Neutrophil (primary cell): Measurements from ENCODE around the gene GNB3.
A peak's percentile ranks its signal among the peaks of the same experiment; 100 is the strongest.
"Not testable (repeated sequence)": the region's sequence is repeated elsewhere in the genome, so short reads cannot be mapped to it uniquely, and the experiment has no call there.

Source experiments
- H3K27ac ChIP-seq: fragments of 200-600 bp; sonication (generic); 2 replicates; pipeline ENCODE4 v1.5.1; 2016; ENCODE audit warnings: mild to moderate bottlenecking, moderate library complexity
- H3K27me3 ChIP-seq: fragments of 200-600 bp; sonication (generic); 2 replicates; pipeline ENCODE4 v1.6.0; 2016; ENCODE audit warnings: mild to moderate bottlenecking
- H3K36me3 ChIP-seq: fragments of 200-600 bp; sonication (generic); 2 replicates; pipeline ENCODE4 v1.5.1; 2017
- H3K4me1 ChIP-seq, 2 experiments: fragments of 200-600 bp in 1 of 2; sonication (generic) in 1 of 2; 1 replicate in 1 of 2; 2 replicates in 1 of 2; pipeline versions ENCODE4 v1.5.1 to v1.6.1; 2013 to 2016; ENCODE audit warnings: low read depth in 1 of 2, low read length in 1 of 2, mild to moderate bottlenecking in 1 of 2, moderate library complexity in 1 of 2; ENCODE audit not compliant: control insufficient read depth in 1 of 2, insufficient read depth in 1 of 2
- H3K4me3 ChIP-seq, 2 experiments: fragments of 200-600 bp in 1 of 2; sonication (generic) in 1 of 2; 1 replicate in 1 of 2; 2 replicates in 1 of 2; pipeline ENCODE4 v1.5.1; 2013 to 2016; ENCODE audit warnings: low read depth in 1 of 2, low read length in 1 of 2, mild to moderate bottlenecking in 1 of 2, moderate library complexity in 1 of 2
- H3K9me3 ChIP-seq: fragments of 200-600 bp; sonication (generic); 2 replicates; pipeline ENCODE4 v1.5.1; 2016
- TF ChIP-seq, protein P1 (sequence below): fragments of 200-600 bp; sonication (generic); IDR thresholded peaks from 2 replicates; pipeline ENCODE4 v1.5.1; 2016; ENCODE audit warnings: antibody characterized with exemption

Gene GNB3

DNA sequence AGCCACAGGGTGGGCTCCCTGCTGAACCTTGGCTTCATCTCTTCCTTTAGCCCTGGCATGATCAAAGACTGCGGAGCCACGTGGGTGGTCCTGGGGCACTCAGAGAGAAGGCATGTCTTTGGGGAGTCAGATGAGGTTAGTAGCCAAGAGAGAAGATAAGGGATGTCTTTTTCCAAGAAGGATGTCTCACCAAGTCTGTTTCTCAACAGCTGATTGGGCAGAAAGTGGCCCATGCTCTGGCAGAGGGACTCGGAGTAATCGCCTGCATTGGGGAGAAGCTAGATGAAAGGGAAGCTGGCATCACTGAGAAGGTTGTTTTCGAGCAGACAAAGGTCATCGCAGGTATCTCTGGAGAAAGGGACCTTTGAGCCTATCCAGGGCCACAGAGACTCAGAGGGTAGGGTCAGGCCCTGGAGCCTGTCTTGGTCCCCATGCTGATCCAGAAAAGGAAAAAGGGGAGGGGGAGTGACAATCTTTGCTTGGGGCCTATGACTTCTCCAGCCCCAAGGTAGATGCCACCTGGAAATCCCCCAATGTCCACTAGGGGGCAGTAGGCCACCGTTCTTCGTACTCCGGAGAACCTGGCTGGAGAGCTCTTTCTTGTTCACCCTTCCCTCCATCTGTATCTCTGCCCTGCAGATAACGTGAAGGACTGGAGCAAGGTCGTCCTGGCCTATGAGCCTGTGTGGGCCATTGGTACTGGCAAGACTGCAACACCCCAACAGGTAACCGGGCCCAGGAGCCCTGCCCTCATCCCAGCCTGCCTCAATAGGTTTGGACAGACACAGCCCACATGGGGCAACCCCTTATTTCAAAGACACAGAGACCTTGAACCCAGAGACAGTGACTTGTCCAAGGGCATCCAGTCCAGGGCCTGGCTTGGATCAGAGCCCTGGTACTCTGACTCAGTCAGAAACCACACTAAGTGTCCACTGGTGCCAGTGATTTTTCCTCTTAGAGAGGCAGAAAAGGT lies 28.6 kb downstream of the GNB3 start:
- Histone ChIP-seq H3K4me1 (peaks cover 66 to 69% of the 10 kb centered on the region in 2 experiments), H3K27me3 (no peaks in the 10 kb centered on the region), H3K9me3 (no peaks in the 10 kb centered on the region), H3K27ac (peak overlapping the region; percentile 86), H3K4me3 (peak overlapping the region; percentile 92 to 98), H3K36me3 (peaks cover 21% of the 10 kb centered on the region)
- TF ChIP-seq, protein P1, sequence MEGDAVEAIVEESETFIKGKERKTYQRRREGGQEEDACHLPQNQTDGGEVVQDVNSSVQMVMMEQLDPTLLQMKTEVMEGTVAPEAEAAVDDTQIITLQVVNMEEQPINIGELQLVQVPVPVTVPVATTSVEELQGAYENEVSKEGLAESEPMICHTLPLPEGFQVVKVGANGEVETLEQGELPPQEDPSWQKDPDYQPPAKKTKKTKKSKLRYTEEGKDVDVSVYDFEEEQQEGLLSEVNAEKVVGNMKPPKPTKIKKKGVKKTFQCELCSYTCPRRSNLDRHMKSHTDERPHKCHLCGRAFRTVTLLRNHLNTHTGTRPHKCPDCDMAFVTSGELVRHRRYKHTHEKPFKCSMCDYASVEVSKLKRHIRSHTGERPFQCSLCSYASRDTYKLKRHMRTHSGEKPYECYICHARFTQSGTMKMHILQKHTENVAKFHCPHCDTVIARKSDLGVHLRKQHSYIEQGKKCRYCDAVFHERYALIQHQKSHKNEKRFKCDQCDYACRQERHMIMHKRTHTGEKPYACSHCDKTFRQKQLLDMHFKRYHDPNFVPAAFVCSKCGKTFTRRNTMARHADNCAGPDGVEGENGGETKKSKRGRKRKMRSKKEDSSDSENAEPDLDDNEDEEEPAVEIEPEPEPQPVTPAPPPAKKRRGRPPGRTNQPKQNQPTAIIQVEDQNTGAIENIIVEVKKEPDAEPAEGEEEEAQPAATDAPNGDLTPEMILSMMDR: peak; percentile 94

- Histone ChIP-seq H3K4me1 (peaks cover 70 to 72% of the 10 kb centered on the region in 2 experiments), H3K36me3 (peaks cover 21% of the 10 kb centered on the region), H3K27ac (peak overlapping the region; percentile 86)
- not testable (repeated sequence) for H3K27me3 ChIP-seq, H3K4me3 ChIP-seq, H3K9me3 ChIP-seq
These were observed 29.6 kb downstream of the GNB3 start for GRCh38 chr12:6870304-6870703.

- Histone ChIP-seq H3K36me3 (peaks cover 21% of the 10 kb centered on the region), H3K4me1 (peaks cover 69 to 77% of the 10 kb centered on the region in 2 experiments), H3K4me3 (peak overlapping the region; percentile 82 to 95), H3K27ac (peak overlapping the region; percentile 86), H3K27me3 (no peaks in the 10 kb centered on the region), H3K9me3 (no peaks in the 10 kb centered on the region)
- TF ChIP-seq, protein P1: no peak
These were observed 30.6 kb downstream of the GNB3 start for GRCh38 chr12:6871052-6871957.

DNA sequence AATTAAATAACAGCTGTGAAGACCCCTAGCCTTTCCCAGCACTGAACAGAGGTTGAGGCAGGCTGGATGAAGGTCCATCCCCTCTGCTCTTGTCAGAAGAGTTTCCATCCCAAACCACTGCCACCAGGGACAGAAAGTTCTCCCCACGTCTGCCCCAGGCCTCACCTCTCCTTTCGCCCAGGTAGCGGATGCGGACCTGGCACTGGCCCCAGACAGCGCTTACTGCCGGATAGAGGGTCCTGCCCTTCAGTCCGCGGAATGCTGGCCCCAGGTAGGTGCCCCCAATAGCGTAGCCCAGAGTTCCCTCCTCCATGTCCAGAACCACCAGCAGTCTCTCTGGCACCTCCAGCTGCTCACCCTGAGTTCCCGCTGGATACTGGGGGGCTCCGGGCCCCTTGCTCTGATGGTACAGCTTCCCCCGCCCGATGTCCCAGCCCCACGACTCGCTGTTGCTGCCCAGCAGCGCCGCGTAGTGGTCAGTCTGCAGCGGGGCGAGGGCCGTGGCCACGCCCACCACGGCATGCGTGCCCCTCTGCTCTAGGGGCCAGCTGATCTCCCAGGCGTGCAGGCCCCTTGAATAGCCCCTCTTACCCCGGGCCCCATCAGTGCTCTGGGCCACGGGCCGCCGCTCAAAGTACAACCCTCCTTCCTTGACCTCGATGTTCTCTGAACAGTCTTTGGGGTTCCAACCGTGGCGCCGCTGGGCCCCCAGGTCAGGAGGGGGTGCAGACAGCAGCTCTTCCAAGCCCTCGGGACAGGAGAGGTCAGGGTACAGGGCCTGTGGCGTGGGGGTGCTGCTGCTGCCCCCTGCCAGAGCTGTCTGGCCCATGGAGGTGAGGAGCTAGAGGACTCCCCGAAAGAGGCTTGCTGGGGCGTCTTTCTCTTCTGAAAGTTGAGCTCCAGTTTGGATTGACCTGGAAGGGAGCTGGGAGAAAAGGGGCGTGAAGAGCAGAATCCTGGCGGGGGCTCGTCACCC lies 31.6 kb downstream of the GNB3 start:
- Histone ChIP-seq H3K27me3 (no peaks in the 10 kb centered on the region), H3K9me3 (no peaks in the 10 kb centered on the region), H3K27ac (peak overlapping the region; percentile 86), H3K4me3 (peak overlapping the region; percentile 82 to 95), H3K36me3 (peaks cover 21% of the 10 kb centered on the region), H3K4me1 (peaks cover 60 to 70% of the 10 kb centered on the region in 2 experiments)
- TF ChIP-seq, protein P1: peak; percentile 99

- peak within 1 kb of the TSS; percentile 82 to 95 for H3K4me3 ChIP-seq
- no peaks in the 10 kb centered on the region for H3K9me3 ChIP-seq
- H3K27ac ChIP-seq: peak within 1 kb of the TSS; percentile 86
- peaks cover 21% of the 10 kb centered on the region for H3K36me3 ChIP-seq
- TF ChIP-seq, protein P1: peak; percentile 58
- H3K27me3 ChIP-seq: no peaks in the 10 kb centered on the region
- H3K4me1 ChIP-seq: peaks cover 53 to 64% of the 10 kb centered on the region in 2 experiments
These were observed 32.6 kb downstream of the GNB3 start, which contains the start of gene SPSB2 for GRCh38 chr12:6873094-6874014. SPSB2 (minus strand) TSS chr12:6873303; CDS start chr12:6872901, 402 bp downstream.

DNA sequence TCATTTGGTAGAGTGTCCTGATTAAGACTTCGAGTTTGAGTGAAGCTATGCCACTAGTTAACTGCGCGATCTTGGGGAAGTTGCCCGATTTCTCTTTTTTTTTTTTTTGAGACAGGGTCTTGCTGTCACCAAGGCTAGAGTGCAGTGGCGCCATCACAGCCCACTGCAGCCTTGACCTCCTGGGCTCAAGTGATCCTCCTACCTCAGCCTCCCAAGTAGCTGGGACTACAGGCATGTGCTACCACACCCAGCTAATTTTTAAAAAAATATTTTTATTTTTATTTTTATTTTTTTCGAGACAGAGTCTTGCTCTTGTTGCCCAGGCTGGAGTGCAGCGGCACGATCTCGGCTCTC lies 33.3 kb downstream of the GNB3 start:
- Histone ChIP-seq H3K36me3 (peaks cover 21% of the 10 kb centered on the region), H3K27ac (peak overlapping the region; percentile 86), H3K4me3 (peak overlapping the region; percentile 82 to 95), H3K4me1 (peaks cover 46 to 58% of the 10 kb centered on the region in 2 experiments)
- H3K9me3 ChIP-seq, H3K27me3 ChIP-seq: not testable (repeated sequence)

DNA sequence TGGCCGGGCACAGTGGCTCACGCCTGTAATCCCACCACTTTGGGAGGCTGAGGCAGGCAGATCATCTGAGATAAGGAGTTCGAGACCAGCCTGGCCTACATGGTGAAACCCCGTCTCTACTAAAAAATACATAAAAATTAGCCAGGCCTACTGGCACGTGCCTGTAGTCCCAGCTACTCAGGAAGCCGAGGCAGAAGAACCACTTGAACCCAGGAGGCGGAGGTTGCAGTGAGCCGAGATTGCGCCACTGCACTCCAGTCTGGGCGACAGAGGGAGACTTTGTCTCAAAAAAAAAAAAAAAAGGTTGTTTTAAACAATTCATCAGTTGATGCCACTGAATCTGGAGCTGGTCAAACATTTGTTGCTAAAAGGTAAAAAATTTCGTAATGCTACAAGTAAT lies 39.1 kb downstream of the GNB3 start:
- peaks cover 22% of the 10 kb centered on the region for H3K36me3 ChIP-seq
- peaks cover 5 to 13% of the 10 kb centered on the region in 2 experiments for H3K4me1 ChIP-seq
- not testable (repeated sequence) for H3K9me3 ChIP-seq, H3K4me3 ChIP-seq, H3K27me3 ChIP-seq
- H3K27ac ChIP-seq: peak overlapping the region; percentile 29
